ENCODE data around the gene PAF1. TPM values are rescaled to one million over a fixed set of nuclear protein-coding genes. Genes with fewer than 3 reads are reported as not detected.

Gene PAF1
- total RNA-seq, 1 experiment from 2014 or later = 53.5 TPM

DNA sequence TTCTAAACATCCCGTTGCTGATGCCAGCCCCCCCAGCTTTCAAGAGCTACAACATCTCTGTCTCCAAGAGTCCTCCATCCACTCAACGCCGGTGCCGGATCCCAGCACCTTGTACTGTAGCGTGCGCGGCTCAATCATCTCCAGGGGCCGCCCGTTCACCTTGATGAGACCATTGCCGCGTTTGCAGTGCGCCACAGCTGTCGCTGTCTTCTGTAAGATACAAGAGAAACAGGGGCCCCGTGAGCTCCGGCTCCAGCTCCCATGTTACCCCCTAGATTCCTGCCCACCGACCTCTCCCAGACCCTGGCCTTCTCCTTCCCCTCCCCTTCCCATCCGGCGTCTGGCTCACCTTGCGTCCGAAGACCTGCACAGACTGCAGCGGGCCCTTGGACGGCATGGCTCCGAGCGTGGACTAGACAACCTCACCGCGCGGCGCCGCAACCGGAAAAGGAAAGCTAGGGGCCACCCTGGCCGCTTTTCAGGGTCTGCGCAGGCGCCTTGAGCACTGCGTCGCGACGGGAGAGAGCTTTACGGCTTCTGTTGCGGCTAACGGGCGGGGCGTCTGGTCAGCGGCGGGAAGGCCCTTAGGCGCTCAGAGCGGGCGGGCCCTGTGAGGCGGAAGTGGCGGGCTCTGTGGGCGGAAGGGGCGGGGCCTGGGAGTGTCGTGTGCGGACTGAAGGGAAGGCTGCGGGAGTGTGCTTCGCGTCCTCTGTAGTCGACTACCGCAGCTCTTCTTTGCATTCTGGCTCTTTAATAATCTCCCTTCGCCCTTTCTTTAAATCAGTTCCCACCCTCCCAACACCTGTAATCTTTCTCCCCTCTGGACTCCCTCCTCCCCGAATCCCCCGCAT, 44.8 kb upstream of the PAF1 start, which contains the start of gene RPS16:
RPS16 (minus strand) TSS at position 451 of the 851 bp plus-strand sequence; CDS start at position 397, 54 bp downstream.
- no peaks in the 10 kb centered on the region for H3K9me3 ChIP-seq (ENCODE audit: control insufficient read depth in 1 of 2, insufficient read depth in 1 of 2, low read depth in 1 of 2, low read length in 2 of 2)
- ATAC-seq (peak; percentile 81), DNase-seq (ENCODE audit: low read depth, low spot score) (peak; percentile 92)
- H2AFZ ChIP-seq (ENCODE audit: low read depth, low read length, poor library complexity, severe bottlenecking) = no peak within 1 kb of the TSS
- ChIA-PET POLR2A (interaction anchor here (0.6 to 2.6 kb wide), 35 partner anchors 9 to 535 kb away, joined by 3 to 35 read pairs (median 5); partner anchors contain the start of genes EID2, EID2B, MED29 and PAF1), RAD21 (ENCODE audit: low non-redundant PET in 1 of 2, low total read pairs in 2 of 2, uncharacterized antibody in 2 of 2, unreplicated experiment in 2 of 2) (no interaction called here), CTCF (interaction anchor here (0.7 kb wide), 2 partner anchors 44 to 67 kb away, joined by 3 read pairs; partner anchors contain the start of genes MED29 and PAF1)
- peaks cover 26 to 34% of the 10 kb centered on the region in 2 experiments; a peak in 3 of 4 replicates for H3K36me3 ChIP-seq (ENCODE audit: control insufficient read depth in 1 of 2, insufficient read depth in 2 of 2, low read length in 2 of 2)
- peaks cover 36% of the 10 kb centered on the region for H3K79me2 ChIP-seq (ENCODE audit: insufficient read depth, low read length)
- peaks cover 13% of the 10 kb centered on the region; the same call in 1 of the 2 replicates for H4K20me1 ChIP-seq (ENCODE audit: insufficient read depth)
- no TSS peak for BruUV-seq (replicated peaks)
- no peaks in the 10 kb centered on the region for H3K9me2 ChIP-seq (ENCODE audit: insufficient read depth)
- H3K27me3 ChIP-seq (ENCODE audit: insufficient read depth, low read length) = no peaks in the 10 kb centered on the region
- peak within 1 kb of the TSS; percentile 92 for H3K4me2 ChIP-seq (ENCODE audit: low read length)
- peak within 1 kb of the TSS; percentile 84 for H3K27ac ChIP-seq (ENCODE audit: low read depth, low read length)
- intact Hi-C loops (cut with micrococcal nuclease) = no loop called here
- peaks cover 34 to 72% of the 10 kb centered on the region in 2 experiments for H3K4me1 ChIP-seq (ENCODE audit: control insufficient read depth in 1 of 2, insufficient read depth in 2 of 2, low read length in 2 of 2)
- peak within 1 kb of the TSS; percentile 98 to 99 for H3K4me3 ChIP-seq (replicated peaks in 1 of 2; ENCODE audit: low read depth in 1 of 2, low read length in 2 of 2)
- H3K9ac ChIP-seq (ENCODE audit: low read length) = peak within 1 kb of the TSS; percentile 100
- TF ChIP-seq, protein P1, sequence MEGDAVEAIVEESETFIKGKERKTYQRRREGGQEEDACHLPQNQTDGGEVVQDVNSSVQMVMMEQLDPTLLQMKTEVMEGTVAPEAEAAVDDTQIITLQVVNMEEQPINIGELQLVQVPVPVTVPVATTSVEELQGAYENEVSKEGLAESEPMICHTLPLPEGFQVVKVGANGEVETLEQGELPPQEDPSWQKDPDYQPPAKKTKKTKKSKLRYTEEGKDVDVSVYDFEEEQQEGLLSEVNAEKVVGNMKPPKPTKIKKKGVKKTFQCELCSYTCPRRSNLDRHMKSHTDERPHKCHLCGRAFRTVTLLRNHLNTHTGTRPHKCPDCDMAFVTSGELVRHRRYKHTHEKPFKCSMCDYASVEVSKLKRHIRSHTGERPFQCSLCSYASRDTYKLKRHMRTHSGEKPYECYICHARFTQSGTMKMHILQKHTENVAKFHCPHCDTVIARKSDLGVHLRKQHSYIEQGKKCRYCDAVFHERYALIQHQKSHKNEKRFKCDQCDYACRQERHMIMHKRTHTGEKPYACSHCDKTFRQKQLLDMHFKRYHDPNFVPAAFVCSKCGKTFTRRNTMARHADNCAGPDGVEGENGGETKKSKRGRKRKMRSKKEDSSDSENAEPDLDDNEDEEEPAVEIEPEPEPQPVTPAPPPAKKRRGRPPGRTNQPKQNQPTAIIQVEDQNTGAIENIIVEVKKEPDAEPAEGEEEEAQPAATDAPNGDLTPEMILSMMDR (IDR thresholded peaks at IDR 0.05 in 2 of 3, conservative IDR thresholded peaks at IDR 0.05 in 1 of 3; ENCODE audit: borderline replicate concordance in 1 of 3, insufficient read depth in 1 of 3, low read depth in 2 of 3, low read length in 2 of 3) = no peak
- TF ChIP-seq, protein P2, sequence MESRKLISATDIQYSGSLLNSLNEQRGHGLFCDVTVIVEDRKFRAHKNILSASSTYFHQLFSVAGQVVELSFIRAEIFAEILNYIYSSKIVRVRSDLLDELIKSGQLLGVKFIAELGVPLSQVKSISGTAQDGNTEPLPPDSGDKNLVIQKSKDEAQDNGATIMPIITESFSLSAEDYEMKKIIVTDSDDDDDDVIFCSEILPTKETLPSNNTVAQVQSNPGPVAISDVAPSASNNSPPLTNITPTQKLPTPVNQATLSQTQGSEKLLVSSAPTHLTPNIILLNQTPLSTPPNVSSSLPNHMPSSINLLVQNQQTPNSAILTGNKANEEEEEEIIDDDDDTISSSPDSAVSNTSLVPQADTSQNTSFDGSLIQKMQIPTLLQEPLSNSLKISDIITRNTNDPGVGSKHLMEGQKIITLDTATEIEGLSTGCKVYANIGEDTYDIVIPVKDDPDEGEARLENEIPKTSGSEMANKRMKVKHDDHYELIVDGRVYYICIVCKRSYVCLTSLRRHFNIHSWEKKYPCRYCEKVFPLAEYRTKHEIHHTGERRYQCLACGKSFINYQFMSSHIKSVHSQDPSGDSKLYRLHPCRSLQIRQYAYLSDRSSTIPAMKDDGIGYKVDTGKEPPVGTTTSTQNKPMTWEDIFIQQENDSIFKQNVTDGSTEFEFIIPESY (IDR thresholded peaks at IDR 0.05; ENCODE audit: extremely low read depth, insufficient replicate concordance, low read length) = peak; percentile 57
- TF ChIP-seq SRF (IDR thresholded peaks at IDR 0.05; ENCODE audit: low read depth) (no peak; the same call in 1 of the 2 replicates), SIN3A (IDR thresholded peaks at IDR 0.05; ENCODE audit: low read depth) (peak; percentile 90), POLR2A (IDR thresholded peaks at IDR 0.05; ENCODE audit: borderline replicate concordance, extremely low read depth, insufficient read depth, insufficient read length) (peak; percentile 96), ZFX (IDR thresholded peaks at IDR 0.05) (peak; percentile 30; the same call in 1 of the 2 replicates), YY1 (IDR thresholded peaks at IDR 0.05; ENCODE audit: extremely low read depth, insufficient replicate concordance, low read depth, low read length) (peak; percentile 78), RAD21 (IDR thresholded peaks at IDR 0.05; ENCODE audit: low read depth) (no peak), TCF7L2 (IDR thresholded peaks at IDR 0.05; ENCODE audit: borderline replicate concordance, extremely low read depth, insufficient read depth, insufficient read length) (no peak), JUND (IDR thresholded peaks at IDR 0.05) (no peak), ELF1 (IDR thresholded peaks at IDR 0.05; ENCODE audit: borderline replicate concordance, low read depth) (peak; percentile 71; the same call in 1 of the 2 replicates), CEBPB (IDR thresholded peaks at IDR 0.05; ENCODE audit: low read depth) (no peak), ZNF274 (IDR thresholded peaks at IDR 0.05; ENCODE audit: low read depth, low read length) (no peak), EZH2phosphoT487 (IDR thresholded peaks at IDR 0.05; ENCODE audit: borderline replicate concordance) (no peak), EZH2 (IDR thresholded peaks at IDR 0.05) (no peak), POLR2AphosphoS5 (IDR thresholded peaks at IDR 0.05; ENCODE audit: low read depth, low read length) (peak; percentile 99)
- TF ChIP-seq, protein P3, sequence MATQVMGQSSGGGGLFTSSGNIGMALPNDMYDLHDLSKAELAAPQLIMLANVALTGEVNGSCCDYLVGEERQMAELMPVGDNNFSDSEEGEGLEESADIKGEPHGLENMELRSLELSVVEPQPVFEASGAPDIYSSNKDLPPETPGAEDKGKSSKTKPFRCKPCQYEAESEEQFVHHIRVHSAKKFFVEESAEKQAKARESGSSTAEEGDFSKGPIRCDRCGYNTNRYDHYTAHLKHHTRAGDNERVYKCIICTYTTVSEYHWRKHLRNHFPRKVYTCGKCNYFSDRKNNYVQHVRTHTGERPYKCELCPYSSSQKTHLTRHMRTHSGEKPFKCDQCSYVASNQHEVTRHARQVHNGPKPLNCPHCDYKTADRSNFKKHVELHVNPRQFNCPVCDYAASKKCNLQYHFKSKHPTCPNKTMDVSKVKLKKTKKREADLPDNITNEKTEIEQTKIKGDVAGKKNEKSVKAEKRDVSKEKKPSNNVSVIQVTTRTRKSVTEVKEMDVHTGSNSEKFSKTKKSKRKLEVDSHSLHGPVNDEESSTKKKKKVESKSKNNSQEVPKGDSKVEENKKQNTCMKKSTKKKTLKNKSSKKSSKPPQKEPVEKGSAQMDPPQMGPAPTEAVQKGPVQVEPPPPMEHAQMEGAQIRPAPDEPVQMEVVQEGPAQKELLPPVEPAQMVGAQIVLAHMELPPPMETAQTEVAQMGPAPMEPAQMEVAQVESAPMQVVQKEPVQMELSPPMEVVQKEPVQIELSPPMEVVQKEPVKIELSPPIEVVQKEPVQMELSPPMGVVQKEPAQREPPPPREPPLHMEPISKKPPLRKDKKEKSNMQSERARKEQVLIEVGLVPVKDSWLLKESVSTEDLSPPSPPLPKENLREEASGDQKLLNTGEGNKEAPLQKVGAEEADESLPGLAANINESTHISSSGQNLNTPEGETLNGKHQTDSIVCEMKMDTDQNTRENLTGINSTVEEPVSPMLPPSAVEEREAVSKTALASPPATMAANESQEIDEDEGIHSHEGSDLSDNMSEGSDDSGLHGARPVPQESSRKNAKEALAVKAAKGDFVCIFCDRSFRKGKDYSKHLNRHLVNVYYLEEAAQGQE (IDR thresholded peaks at IDR 0.05; ENCODE audit: low read depth) = no peak
- TF ChIP-seq, protein P4, sequence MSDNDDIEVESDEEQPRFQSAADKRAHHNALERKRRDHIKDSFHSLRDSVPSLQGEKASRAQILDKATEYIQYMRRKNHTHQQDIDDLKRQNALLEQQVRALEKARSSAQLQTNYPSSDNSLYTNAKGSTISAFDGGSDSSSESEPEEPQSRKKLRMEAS (IDR thresholded peaks at IDR 0.05) = peak; percentile 92
